Lower lobe of right lung (tissue), 2 donors: ENCODE results near the gene KIFAP3. TPM values are rescaled to one million over a fixed set of nuclear protein-coding genes. Genes with fewer than 3 reads are reported as not detected.

Experiments used
- ATAC-seq, 2 donors: fragments of 200-7000 bp; cut with Tn5 transposase; one replicate each; pipeline ENCODE4 v1.9.1; 2020 to 2022; ENCODE audit warnings: mild to moderate bottlenecking in 2 of 2, moderate library complexity in 2 of 2
- DNase-seq: peaks from one replicate; pipeline ENCODE4 v3.0.0-alpha.2; 2020
- H3K27ac ChIP-seq: fragments of 200-600 bp; one replicate; pipeline ENCODE4 v1.8.0; 2022
- H3K27me3 ChIP-seq: fragments of 200-600 bp; one replicate; pipeline ENCODE4 v1.8.0; 2022; ENCODE audit warnings: low read depth
- H3K36me3 ChIP-seq: fragments of 200-600 bp; one replicate; pipeline ENCODE4 v1.8.0; 2022; ENCODE audit warnings: mild to moderate bottlenecking
- H3K4me1 ChIP-seq: fragments of 200-600 bp; one replicate; pipeline ENCODE4 v1.8.0; 2022
- H3K4me3 ChIP-seq: fragments of 200-600 bp; one replicate; pipeline ENCODE4 v1.8.0; 2022; ENCODE audit warnings: mild to moderate bottlenecking
- H3K9me3 ChIP-seq: fragments of 200-600 bp; one replicate; pipeline ENCODE4 v1.8.0; 2022
- CTCF ChIP-seq: fragments of 200-600 bp; IDR thresholded peaks from one replicate; pipeline ENCODE4 v1.8.0; 2022; ENCODE audit warnings: antibody characterized with exemption, mild to moderate bottlenecking
- intact Hi-C: fragments of 100-400 bp; cut with DNase I; formaldehyde crosslinking; loops from one replicate; pipeline ENCODE4 v1.11.0; 2022
- total RNA-seq: library from RNA; stranded (reverse); fragmentation: NEBNext Ultra II Directional; extraction: Animal tissue kit (Norgen Biotek cat#: 25700); gene quantifications from one replicate; pipeline ENCODE4 v1.2.1, GENCODE V29; 2021
- donor health status: DM: no; HTN: yes; CAD: no; lungs with severe emphysema.

The KIFAP3 gene
- total RNA-seq, 1 donor from 2014 or later, result 21.4 TPM

DNA sequence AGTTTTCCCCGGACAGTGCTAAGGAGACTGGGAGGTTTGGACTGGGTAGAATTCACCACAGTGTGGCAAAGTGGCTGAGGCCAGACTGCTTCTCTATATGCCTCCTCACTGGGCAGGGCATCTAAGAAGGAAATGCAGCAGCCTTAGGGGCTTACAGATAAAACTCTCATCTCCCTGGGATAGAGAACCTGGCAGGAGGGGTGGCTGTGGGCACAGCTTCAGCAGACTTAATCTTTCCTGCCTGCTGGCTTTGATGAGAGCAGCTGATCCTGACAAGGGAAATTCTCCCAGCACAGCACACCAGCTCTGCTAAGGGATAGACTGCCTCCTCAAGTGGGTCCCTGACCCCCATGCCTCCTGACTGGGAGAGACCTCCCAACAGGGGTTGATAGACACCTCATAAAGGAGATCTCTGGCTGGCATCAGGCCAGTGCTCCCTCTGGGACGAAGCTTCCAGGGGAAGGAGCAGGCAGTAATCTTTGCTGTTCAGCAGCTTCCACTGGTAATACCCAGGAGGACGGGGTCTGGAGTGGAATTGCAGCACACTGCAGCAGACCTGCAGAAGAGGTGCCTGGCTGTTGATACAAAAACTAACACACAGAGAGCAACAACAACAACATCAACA, 25.2 kb downstream of the KIFAP3 start:
- DNase-seq (peak; percentile 30), ATAC-seq (no peak)
- Histone ChIP-seq H3K27me3 (no peaks in the 10 kb centered on the region), H3K27ac (no peak overlapping the region), H3K9me3 (no peaks in the 10 kb centered on the region), H3K36me3 (peaks cover 24% of the 10 kb centered on the region), H3K4me3 (no peak overlapping the region), H3K4me1 (no peaks in the 10 kb centered on the region)
- no peak for TF ChIP-seq CTCF
- intact Hi-C loops, result no loop called here

GRCh38 chr1:170048515-170048914, 26.0 kb downstream of the KIFAP3 start:
- intact Hi-C loops, result no loop called here
- DNase-seq, result no peak

GRCh38 chr1:170044187-170044586, 30.3 kb downstream of the KIFAP3 start:
- no peak overlapping the region for H3K4me3 ChIP-seq
- H3K4me1 ChIP-seq, result no peaks in the 10 kb centered on the region
- H3K9me3 ChIP-seq, result no peaks in the 10 kb centered on the region
- no peak for TF ChIP-seq CTCF
- DNase-seq (no peak), ATAC-seq (no peak)
- H3K27ac ChIP-seq, result no peak overlapping the region
- intact Hi-C loops, result no loop called here
- no peaks in the 10 kb centered on the region for H3K27me3 ChIP-seq
- peaks cover 33% of the 10 kb centered on the region for H3K36me3 ChIP-seq

More at GRCh38 chr1:170048515-170048914, 26.0 kb downstream of the KIFAP3 start:
- no peak for TF ChIP-seq CTCF
- Histone ChIP-seq H3K4me1 (no peaks in the 10 kb centered on the region), H3K36me3 (peaks cover 30% of the 10 kb centered on the region), H3K27me3 (no peaks in the 10 kb centered on the region), H3K4me3 (no peak overlapping the region), H3K9me3 (no peaks in the 10 kb centered on the region), H3K27ac (no peak overlapping the region)
- no peak for ATAC-seq

GRCh38 chr1:170041423-170042192, 32.9 kb downstream of the KIFAP3 start:
- Histone ChIP-seq H3K27me3 (no peaks in the 10 kb centered on the region), H3K4me1 (no peaks in the 10 kb centered on the region), H3K27ac (no peak overlapping the region), H3K9me3 (no peaks in the 10 kb centered on the region), H3K4me3 (no peak overlapping the region), H3K36me3 (peaks cover 32% of the 10 kb centered on the region)
- TF ChIP-seq CTCF, result no peak
- no peak for ATAC-seq
- DNase-seq, result no peak
- intact Hi-C loops, result no loop called here

GRCh38 chr1:170032531-170033280, 41.8 kb downstream of the KIFAP3 start:
- ATAC-seq, result no peak
- intact Hi-C loops, result no loop called here

More at GRCh38 chr1:170032531-170033280, 41.8 kb downstream of the KIFAP3 start:
- Histone ChIP-seq H3K4me1 (no peaks in the 10 kb centered on the region), H3K36me3 (peaks cover 18% of the 10 kb centered on the region), H3K27me3 (no peaks in the 10 kb centered on the region), H3K9me3 (peaks cover 4% of the 10 kb centered on the region), H3K27ac (no peak overlapping the region), H3K4me3 (no peak overlapping the region)
- no peak for TF ChIP-seq CTCF
- no peak for DNase-seq
